Natural killer cell treated with Interleukin-12 subunit alpha and Interleukin-12 subunit beta and Interleukin-15 and Interleukin-18, amount 100 ng/mL, for 72 hours (primary cell): ENCODE results near the gene RASGRF1. TPM values are rescaled to one million over a fixed set of nuclear protein-coding genes. Genes with fewer than 3 reads are reported as not detected.
"Not testable (repeated sequence)": the region's sequence is repeated elsewhere in the genome, so short reads cannot be mapped to it uniquely, and the experiment has no call there.

Experiments
- ATAC-seq, 2 donors: fragments of 150-1000 bp; cut with Tn5 transposase in 1 of 2; sonication (Bioruptor Pico), chemical (Tn5 transposase) in 1 of 2; 2 replicates each; pipeline ENCODE4 v1.10.0; 2021
- DNase-seq: peaks from one replicate; pipeline ENCODE4 v3.0.0; 2022; ENCODE audit warnings: low spot score
- H3K27ac Mint-ChIP-seq, 2 donors: 1 replicate in 1 of 2; 2 replicates in 1 of 2; pipeline ENCODE4 v1.8.0; 2022; ENCODE audit warnings: mixed read lengths in 2 of 2, mild to moderate bottlenecking in 1 of 2, moderate library complexity in 1 of 2
- H3K27me3 Mint-ChIP-seq, 2 donors: 1 replicate in 1 of 2; 2 replicates in 1 of 2; pipeline ENCODE4 v1.8.0; 2022; ENCODE audit warnings: mixed read lengths in 2 of 2
- H3K36me3 Mint-ChIP-seq: one replicate; pipeline ENCODE4 v1.8.0; 2022; ENCODE audit warnings: mixed read lengths
- H3K4me1 Mint-ChIP-seq, 2 donors: 1 replicate in 1 of 2; 2 replicates in 1 of 2; pipeline ENCODE4 v1.8.0; 2022; ENCODE audit warnings: low read depth in 2 of 2, mixed read lengths in 2 of 2, mild to moderate bottlenecking in 1 of 2
- H3K4me3 Mint-ChIP-seq: one replicate; pipeline ENCODE4 v1.8.0; 2022; ENCODE audit warnings: mixed read lengths
- H3K9me3 Mint-ChIP-seq: 2 replicates; pipeline ENCODE4 v1.8.0; 2022; ENCODE audit warnings: mixed read lengths
- total RNA-seq, 2 donors: library from RNA; stranded (reverse); gene quantifications; one replicate each; pipeline ENCODE4 v1.2.3, GENCODE V29; 2022

The RASGRF1 gene
- total RNA-seq, 2 donors from 2014 or later = 0.11 TPM; not detected in 1

DNA sequence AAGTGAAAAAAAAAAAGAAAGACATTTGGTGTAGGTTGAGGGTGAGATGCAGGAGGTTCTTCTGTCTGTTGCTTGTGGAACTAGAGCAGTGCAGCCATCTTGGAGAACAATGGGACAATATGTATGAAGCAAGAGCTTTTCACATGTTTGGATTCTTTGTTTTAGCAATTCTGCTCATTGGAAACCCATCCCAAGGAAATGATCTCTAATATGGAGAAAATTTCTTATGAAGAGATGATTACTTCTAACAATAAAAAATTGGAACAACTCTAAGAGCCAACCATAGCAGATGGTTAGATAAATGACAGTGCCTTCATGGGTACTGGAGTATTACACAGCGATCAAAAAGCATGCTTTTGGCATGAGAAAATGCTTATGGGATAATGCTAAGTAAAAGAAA is 56.3 kb downstream of the RASGRF1 start:
- H3K4me1 Mint-ChIP-seq = no peaks in the 10 kb centered on the region

DNA sequence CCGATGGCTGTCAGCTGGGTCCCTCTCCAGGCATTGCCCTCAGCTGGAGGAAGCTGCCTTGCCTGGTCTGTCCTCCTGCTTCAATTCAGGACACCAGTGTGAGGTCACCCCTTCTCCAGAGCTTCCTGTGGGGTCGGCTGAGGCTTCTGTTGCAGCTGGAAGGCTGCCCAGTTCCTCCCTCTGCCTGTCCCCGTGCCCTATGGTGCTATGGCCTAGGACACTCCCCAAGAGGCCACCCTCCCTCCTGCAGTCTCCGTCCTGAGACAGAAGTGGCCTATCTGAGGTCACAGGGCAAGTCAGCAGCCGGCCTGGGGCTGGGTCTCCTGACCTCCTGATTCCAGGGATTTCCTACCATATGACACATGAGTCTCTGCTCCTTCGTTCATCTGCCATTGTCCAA is 57.9 kb downstream of the RASGRF1 start:
- peak in 1 of 2 donors; percentile 14 for ATAC-seq
- no peak for DNase-seq
- H3K4me1 Mint-ChIP-seq = no peaks in the 10 kb centered on the region
- no peaks in the 10 kb centered on the region for H3K9me3 Mint-ChIP-seq
- H3K27me3 Mint-ChIP-seq = peaks cover 11 to 14% of the 10 kb centered on the region in 2 donors
- no peaks in the 10 kb centered on the region for H3K36me3 Mint-ChIP-seq
- H3K4me3 Mint-ChIP-seq = no peak overlapping the region
- H3K27ac Mint-ChIP-seq = no peak overlapping the region

More for the DNA sequence above, 56.3 kb downstream of the RASGRF1 start:
- Mint-ChIP-seq H3K27ac (no peak overlapping the region), H3K4me3 (no peak overlapping the region), H3K36me3 (no peaks in the 10 kb centered on the region), H3K9me3 (no peaks in the 10 kb centered on the region), H3K27me3 (peaks cover 11 to 14% of the 10 kb centered on the region in 2 donors)
- ATAC-seq (no peak), DNase-seq (no peak)

DNA sequence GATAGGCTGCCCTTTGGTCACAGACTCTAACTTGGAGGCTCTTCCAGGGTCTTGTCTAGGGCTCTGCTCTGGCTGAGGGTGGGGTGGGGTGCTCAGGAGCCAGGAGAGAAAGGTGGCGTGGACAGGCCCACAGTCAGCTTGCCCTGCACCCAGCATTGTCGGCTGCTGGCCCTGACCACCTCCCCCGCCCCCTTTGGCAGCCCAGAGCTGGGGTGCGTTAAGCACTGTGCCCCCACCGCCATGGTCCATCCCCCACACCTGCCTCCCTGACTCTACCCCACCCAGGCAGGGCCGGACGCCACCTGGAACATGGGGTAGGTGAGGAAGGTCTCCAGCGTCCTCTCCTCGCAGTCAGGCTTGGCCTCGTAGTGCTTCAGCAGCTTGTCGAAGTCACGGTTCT is 58.8 kb downstream of the RASGRF1 start:
- Mint-ChIP-seq H3K4me3 (no peak overlapping the region), H3K4me1 (no peaks in the 10 kb centered on the region), H3K9me3 (no peaks in the 10 kb centered on the region), H3K27ac (no peak overlapping the region), H3K27me3 (peaks cover 7 to 11% of the 10 kb centered on the region in 2 donors), H3K36me3 (no peaks in the 10 kb centered on the region)
- ATAC-seq (peak in 1 of 2 donors; percentile 13), DNase-seq (no peak)

DNA sequence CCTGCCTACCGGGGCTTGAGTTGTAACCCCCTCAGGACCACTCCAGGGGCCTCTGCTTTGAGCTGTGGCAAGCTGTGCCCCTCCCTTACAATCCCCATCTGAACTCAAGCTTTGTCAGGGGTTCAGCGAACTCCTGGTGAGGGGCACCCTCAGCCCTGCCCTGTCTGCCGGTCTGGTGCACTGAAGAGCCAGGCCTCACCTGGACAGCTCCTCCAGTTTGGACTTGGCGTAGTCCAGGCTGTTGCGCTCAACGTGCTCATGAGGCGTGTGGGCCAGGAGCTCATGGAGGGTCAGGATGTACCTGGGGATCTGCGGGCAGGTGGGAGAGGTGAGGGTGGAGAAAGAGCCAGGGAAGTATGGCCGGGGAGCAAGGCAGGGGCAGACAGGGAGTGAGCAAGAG is 59.4 kb downstream of the RASGRF1 start:
- Mint-ChIP-seq H3K4me1 (no peaks in the 10 kb centered on the region), H3K27me3 (peaks cover under 1 to 6% of the 10 kb centered on the region in 2 donors), H3K4me3 (no peak overlapping the region), H3K27ac (no peak overlapping the region), H3K36me3 (no peaks in the 10 kb centered on the region), H3K9me3 (no peaks in the 10 kb centered on the region)
- no peak for ATAC-seq
- no peak for DNase-seq

DNA sequence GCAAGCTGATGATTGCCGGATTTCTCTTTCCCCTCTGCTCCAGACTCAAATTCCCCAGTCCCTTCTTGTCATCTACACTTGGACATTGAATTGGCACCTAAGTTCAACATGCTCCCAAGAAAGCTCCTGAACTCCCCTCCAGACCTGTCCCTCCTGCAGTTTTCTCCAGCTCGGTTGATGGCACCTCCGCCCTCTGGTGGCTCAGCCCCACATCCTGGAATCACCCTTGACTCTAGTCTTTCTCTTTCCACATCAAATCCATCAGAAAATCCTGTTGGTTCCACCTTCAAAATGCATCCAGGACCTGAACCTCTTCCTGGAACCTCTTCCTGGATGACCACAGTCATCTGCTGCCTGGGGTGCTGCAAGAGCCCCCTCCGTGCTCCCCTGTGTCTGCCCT is 60.1 kb downstream of the RASGRF1 start:
- H3K27me3 Mint-ChIP-seq = peaks cover 0 to 5% of the 10 kb centered on the region in 2 donors
- no peaks in the 10 kb centered on the region for H3K9me3 Mint-ChIP-seq
- H3K4me3 Mint-ChIP-seq = no peak overlapping the region
- no peak overlapping the region for H3K27ac Mint-ChIP-seq
- H3K4me1 Mint-ChIP-seq = no peaks in the 10 kb centered on the region
- H3K36me3 Mint-ChIP-seq = no peaks in the 10 kb centered on the region
- ATAC-seq = no peak
- no peak for DNase-seq

- DNase-seq = no peak
- Mint-ChIP-seq H3K27me3 (peaks cover 0 to 2% of the 10 kb centered on the region in 2 donors), H3K4me1 (no peaks in the 10 kb centered on the region), H3K4me3 (no peak overlapping the region), H3K27ac (no peak overlapping the region), H3K9me3 (no peaks in the 10 kb centered on the region), H3K36me3 (no peaks in the 10 kb centered on the region)
- ATAC-seq = no peak
These were observed 62.1 kb downstream of the RASGRF1 start for GRCh38 chr15:79028411-79028964.

GRCh38 chr15:79027532-79028410 is 62.8 kb downstream of the RASGRF1 start:
- Mint-ChIP-seq H3K9me3 (no peaks in the 10 kb centered on the region), H3K36me3 (no peaks in the 10 kb centered on the region), H3K4me1 (no peaks in the 10 kb centered on the region), H3K27me3 (peaks cover 0 to 2% of the 10 kb centered on the region in 2 donors), H3K4me3 (no peak overlapping the region), H3K27ac (no peak overlapping the region)
- ATAC-seq (no peak), DNase-seq (no peak)

GRCh38 chr15:79025802-79026201 is 64.8 kb downstream of the RASGRF1 start:
- H3K4me1 Mint-ChIP-seq = no peaks in the 10 kb centered on the region
- H3K27ac Mint-ChIP-seq = no peak overlapping the region
- H3K27me3 Mint-ChIP-seq = peaks cover 0 to 2% of the 10 kb centered on the region in 2 donors
- DNase-seq (no peak), ATAC-seq (peak in 1 of 2 donors; percentile 10)
- no peak overlapping the region for H3K4me3 Mint-ChIP-seq
- H3K9me3 Mint-ChIP-seq = no peaks in the 10 kb centered on the region
- H3K36me3 Mint-ChIP-seq = no peaks in the 10 kb centered on the region

DNA sequence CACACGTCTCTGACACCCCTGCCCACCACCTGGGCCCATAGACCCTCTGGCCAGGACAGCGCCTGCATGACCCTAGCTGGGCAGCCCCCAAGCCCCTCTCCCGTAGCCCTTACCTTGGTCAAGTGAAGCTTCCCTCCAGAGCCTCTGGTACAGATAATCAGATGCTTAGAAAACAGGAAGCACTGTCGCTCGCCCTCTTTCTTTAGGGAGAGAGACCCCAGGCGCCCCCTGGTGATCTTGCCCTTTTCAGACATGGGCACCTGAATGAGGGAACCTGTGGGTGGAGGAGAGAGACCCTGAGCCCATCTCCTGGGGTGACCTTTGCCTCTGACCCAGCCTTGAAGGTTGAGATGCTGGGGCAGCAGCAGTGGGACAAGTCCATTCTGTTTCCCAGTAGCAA is 65.4 kb downstream of the RASGRF1 start:
- Mint-ChIP-seq H3K4me1 (no peaks in the 10 kb centered on the region), H3K9me3 (no peaks in the 10 kb centered on the region), H3K27me3 (peaks cover 0 to 2% of the 10 kb centered on the region in 2 donors), H3K4me3 (no peak overlapping the region), H3K36me3 (no peaks in the 10 kb centered on the region), H3K27ac (no peak overlapping the region)
- ATAC-seq (no peak), DNase-seq (no peak)

DNA sequence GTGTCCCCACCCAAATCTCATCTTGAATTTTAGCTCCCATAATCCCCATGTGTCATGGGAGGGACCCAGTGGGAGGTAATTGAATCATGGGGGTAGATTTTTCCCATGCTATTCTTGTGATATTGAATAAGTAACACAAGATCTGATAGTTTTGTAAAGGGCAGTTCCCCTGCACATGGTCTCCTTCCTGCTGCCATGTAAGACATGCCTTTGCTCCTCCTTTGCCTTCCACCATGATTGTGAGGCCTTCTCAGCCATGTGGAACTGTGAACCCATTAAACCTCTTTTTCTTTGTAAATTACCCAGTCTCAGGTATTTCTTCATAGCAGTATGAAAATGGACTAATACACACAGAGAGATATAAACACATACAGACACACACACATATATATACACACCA is 66.1 kb downstream of the RASGRF1 start:
- not testable (repeated sequence) for H3K27me3 Mint-ChIP-seq, H3K36me3 Mint-ChIP-seq, ATAC-seq, H3K9me3 Mint-ChIP-seq, H3K4me3 Mint-ChIP-seq, H3K27ac Mint-ChIP-seq, H3K4me1 Mint-ChIP-seq, DNase-seq

- no peaks in the 10 kb centered on the region for H3K4me1 Mint-ChIP-seq
- ATAC-seq (no peak), DNase-seq (no peak)
- H3K36me3 Mint-ChIP-seq = no peaks in the 10 kb centered on the region
- H3K4me3 Mint-ChIP-seq = no peak overlapping the region
- no peaks in the 10 kb centered on the region for H3K9me3 Mint-ChIP-seq
- H3K27ac Mint-ChIP-seq = no peak overlapping the region
- H3K27me3 Mint-ChIP-seq = peaks cover 0 to 2% of the 10 kb centered on the region in 2 donors
These were observed 66.7 kb downstream of the RASGRF1 start for GRCh38 chr15:79023918-79024317.

DNA sequence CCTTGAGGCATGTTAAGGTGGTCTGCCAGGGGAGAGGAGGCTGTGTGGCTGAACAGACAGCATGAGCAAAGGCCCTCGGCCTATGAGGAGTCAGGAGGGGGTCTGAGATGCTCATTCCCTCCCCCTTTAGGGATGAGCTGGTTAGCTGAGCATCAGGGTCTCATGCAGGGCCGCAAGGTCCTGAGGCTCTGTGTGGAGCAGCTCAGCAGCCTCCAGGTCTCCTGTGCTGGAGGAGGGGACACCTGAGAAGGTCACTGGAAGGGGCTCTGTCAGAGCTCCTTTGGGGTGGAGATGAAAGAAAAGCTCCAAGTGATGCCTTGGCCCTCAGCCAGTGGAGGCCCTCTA is 67.1 kb downstream of the RASGRF1 start:
- Mint-ChIP-seq H3K9me3 (no peaks in the 10 kb centered on the region), H3K36me3 (no peaks in the 10 kb centered on the region), H3K4me3 (no peak overlapping the region), H3K4me1 (no peaks in the 10 kb centered on the region), H3K27me3 (peaks cover 0 to 2% of the 10 kb centered on the region in 2 donors), H3K27ac (no peak overlapping the region)
- ATAC-seq (no peak), DNase-seq (no peak)

DNA sequence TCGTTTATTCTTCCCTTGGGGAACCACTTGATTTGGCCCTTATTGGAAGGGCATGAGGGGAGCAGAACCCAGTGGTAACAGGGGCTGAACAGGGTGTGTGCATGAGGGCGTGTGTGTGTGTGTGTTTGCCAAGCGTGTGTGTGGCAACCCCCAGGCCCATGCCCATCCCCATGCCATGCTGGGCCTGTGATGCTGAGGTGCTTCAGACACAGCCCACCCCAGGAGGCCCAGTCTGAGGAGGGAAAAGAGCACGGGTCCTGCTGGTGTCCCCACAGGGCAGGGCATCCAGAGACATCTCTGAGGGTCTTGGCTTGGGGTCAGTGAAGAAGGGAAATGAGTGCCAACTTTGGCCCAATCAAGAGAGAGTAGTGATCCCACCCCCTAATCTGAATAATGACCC is 71.6 kb downstream of the RASGRF1 start:
- no peaks in the 10 kb centered on the region for H3K9me3 Mint-ChIP-seq
- H3K27ac Mint-ChIP-seq = no peak overlapping the region
- H3K36me3 Mint-ChIP-seq = no peaks in the 10 kb centered on the region
- ATAC-seq (peak; percentile 31 to 37), DNase-seq (no peak)
- no peaks in the 10 kb centered on the region for H3K4me1 Mint-ChIP-seq
- no peak overlapping the region for H3K4me3 Mint-ChIP-seq
- peaks cover 0 to 6% of the 10 kb centered on the region in 2 donors for H3K27me3 Mint-ChIP-seq

DNA sequence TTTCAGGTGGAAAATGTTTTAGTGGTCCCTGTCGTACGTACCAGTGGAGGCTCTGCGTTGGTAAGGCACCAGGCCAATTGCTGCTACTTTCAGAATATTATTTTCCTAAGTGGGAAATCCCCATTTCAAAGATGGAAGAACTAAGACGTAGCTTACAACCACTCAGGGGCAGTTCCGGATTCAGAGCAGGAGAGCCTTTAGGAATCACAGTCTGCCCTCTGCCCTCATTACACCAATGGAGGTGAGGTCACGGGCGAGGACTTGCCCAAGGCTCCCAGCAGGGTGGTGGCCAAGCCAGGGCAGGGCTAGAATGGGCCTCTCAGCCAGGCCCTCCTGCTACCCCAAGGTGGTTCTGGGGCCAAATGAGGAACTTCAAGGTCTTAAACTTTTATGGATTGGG is 72.6 kb downstream of the RASGRF1 start:
- DNase-seq = no peak
- no peaks in the 10 kb centered on the region for H3K9me3 Mint-ChIP-seq
- H3K36me3 Mint-ChIP-seq = no peaks in the 10 kb centered on the region
- H3K4me1 Mint-ChIP-seq = no peaks in the 10 kb centered on the region
- H3K27me3 Mint-ChIP-seq = peaks cover 0 to 6% of the 10 kb centered on the region in 2 donors
- no peak overlapping the region for H3K27ac Mint-ChIP-seq
- no peak for ATAC-seq
- no peak overlapping the region for H3K4me3 Mint-ChIP-seq
